Gastrocnemius medialis (tissue), 4 donors: ENCODE data around the gene AP4E1.

Source experiments
- CTCF ChIP-seq, 5 experiments: fragments of 450-650 bp in 3 of 5; fragments of 200-600 bp in 2 of 5; sonication (generic) in 2 of 5; IDR thresholded peaks in 4 of 5; conservative IDR thresholded peaks in 1 of 5; 1 replicate in 4 of 5; 2 replicates in 1 of 5; pipeline ENCODE4 v1.5.1; 2016 to 2019; ENCODE audit warnings: antibody characterized with exemption in 5 of 5, mild to moderate bottlenecking in 3 of 5, moderate library complexity in 3 of 5
- POLR2A ChIP-seq, 2 donors: fragments of 450-650 bp; IDR thresholded peaks; one replicate each; pipeline ENCODE4 v1.6.1; 2017; ENCODE audit warnings: antibody characterized with exemption in 2 of 2, mild to moderate bottlenecking in 2 of 2, moderate library complexity in 2 of 2

GRCh38 chr15:51022206-51022605 is 113.7 kb downstream of the AP4E1 start:
- no peak for TF ChIP-seq CTCF (IDR thresholded peaks at IDR 0.05 in 4 of 5, conservative IDR thresholded peaks at IDR 0.05 in 1 of 5)
- no peak for TF ChIP-seq POLR2A (IDR thresholded peaks at IDR 0.05)
